Neuron (in vitro differentiated cells): ENCODE measurements around the gene C2orf74.

Source experiments
- H2AFZ ChIP-seq: one replicate; pipeline ENCODE4 v1.6.1; 2013; ENCODE audit warnings: low read depth, mild to moderate bottlenecking, inconsistent platforms, low read length, moderate library complexity
- H3K27me3 ChIP-seq: one replicate; pipeline ENCODE4 v1.6.1; 2013; ENCODE audit warnings: low read length; ENCODE audit not compliant: insufficient read depth
- H3K36me3 ChIP-seq: one replicate; pipeline ENCODE4 v1.6.1; 2013; ENCODE audit warnings: low read length; ENCODE audit not compliant: insufficient read depth
- H3K4me1 ChIP-seq: one replicate; pipeline ENCODE4 v1.6.1; 2013; ENCODE audit warnings: low read length; ENCODE audit not compliant: insufficient read depth
- H3K4me3 ChIP-seq: 2 replicates; pipeline ENCODE4 v1.5.1; 2013; ENCODE audit warnings: mild to moderate bottlenecking, low read length, moderate library complexity
- H3K9me3 ChIP-seq: one replicate; pipeline ENCODE4 v1.6.1; 2013; ENCODE audit warnings: low read length

C2orf74 gene

DNA sequence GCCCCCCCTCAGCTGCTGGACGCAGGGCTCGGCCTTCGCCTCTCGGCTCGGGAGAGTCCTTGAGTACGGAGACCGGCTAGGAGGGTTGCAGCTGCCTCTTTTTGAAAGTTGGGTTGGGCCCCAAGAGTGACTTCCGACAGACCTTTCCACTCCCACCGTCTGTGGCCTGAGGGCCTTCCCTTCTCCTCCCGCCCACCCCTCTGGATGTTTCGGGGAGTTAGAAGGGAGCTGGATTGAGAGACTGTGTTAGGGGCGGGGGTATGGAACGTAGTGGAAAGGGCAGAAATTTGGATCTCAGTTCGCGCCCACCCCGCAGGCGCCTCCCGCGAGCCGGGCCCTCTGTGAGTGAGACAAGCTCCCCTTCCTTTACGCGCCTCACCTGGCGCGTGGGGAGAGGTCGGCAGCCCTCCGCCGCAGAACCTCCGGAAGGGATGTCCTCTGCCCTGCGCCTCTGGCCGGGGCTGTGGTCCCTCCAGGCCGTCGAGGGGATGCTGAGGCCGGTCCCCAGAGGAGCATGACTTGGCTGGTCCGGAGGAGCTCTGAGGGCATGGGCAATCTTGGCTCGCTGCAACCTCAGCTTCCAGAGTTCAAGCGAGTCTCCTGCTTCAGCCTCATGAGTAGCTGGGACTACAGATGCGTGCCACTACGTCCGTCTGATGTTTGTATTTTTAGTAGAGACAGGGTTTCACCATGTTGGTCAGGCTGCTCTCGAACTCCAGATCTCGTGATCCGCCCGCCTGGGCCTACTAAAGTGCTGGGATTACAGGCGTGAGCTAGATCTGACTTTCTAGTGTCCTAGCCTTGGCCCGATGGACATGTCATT lies 15.9 kb downstream of the C2orf74 start:
- Histone ChIP-seq H3K9me3 (no peaks in the 10 kb centered on the region), H3K27me3 (no peaks in the 10 kb centered on the region), H2AFZ (peak overlapping the region; percentile 64), H3K36me3 (peaks cover 30% of the 10 kb centered on the region), H3K4me1 (peaks cover 18% of the 10 kb centered on the region), H3K4me3 (peak overlapping the region; percentile 77)

DNA sequence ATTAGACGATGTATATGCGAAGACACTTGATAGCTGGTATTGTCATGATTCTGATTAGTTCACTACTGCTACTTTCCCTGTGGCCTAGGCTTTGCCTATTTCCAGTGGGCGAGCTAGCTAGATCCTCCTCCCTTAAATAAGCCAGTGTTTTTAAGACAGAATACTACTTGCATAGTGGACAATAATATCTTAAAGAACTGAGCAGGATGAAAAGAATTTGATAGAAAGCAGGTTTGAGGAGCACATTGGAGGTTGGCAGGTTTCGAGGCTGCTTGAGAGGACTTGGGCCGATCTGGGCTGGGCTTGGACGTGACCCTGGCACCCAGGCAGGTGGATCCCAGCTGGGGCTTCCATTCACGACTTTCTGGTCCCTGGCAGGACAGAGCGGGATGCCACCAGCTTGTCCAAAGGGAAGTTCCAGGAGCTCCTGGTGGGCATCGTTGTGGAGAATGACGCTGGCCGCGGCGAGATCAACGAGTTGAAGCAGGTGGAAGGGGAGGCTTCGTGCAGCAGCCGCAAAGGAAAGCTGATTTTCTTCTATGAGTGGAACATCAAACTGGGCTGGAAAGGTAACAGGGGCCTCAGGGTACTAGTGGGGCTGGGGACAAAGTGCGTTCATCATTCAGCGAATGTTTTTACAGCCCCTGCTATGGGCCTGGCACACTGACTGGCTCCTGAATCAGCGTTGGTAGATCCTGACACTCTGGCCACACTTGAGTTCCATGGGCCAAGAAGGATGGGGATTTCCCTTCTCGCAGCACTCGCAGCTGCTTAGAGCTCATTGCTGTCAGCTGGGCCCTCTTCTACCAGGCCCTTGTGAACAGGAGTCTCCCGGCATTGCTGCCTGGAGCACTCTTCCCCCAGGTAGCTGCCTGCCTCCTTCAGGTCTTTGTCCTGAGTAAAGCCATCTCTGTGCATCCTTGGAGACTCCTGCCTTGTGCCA lies 16.9 kb downstream of the C2orf74 start:
- Histone ChIP-seq H3K4me1 (peaks cover 18% of the 10 kb centered on the region), H3K4me3 (no peak overlapping the region), H2AFZ (no peak overlapping the region), H3K27me3 (no peaks in the 10 kb centered on the region), H3K36me3 (peaks cover 39% of the 10 kb centered on the region), H3K9me3 (no peaks in the 10 kb centered on the region)

DNA sequence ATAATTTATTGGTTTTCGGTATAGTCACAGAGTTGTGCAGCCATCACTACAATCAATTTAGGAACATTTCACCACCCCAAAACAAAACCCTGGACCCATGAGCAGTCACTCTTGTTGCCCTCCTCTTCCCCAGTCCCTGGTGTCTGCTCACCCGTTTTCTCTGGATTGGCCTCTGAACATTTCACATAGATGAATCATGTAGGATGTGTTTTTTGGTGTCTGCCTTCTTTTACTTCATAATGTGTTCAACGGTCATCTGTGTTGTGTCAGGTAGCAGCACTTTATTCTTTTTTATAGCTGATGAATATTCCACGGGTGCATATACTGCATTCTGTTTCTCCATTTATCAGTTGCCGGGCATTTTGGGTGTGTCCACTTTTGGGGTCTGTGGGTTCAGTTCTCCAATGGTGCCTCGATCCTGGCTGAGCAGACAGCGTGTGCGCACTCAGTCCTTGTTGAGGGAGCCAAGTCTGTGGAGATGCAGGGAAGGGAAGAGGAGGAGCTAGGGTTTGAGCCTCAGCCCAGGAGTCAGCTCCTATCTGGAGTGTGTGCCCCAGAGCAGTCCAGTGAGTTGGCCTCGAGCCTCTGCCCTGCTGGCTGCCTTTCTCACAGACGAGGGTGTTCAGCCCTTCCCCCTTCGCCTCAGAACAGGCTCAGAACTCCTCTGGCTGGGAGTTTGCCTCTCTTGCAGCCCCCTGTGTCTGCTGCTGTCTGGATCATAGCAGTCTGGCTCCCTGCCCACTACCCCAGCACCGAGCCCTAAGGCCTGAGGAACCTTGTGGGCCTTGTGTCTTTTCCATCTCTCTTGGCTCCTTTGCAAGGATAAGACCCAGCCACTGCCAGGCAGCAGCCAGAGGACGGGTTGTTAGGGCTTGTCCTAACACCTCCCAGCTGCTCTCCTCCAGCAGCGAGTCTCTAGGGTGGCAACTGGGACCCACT lies 18.0 kb downstream of the C2orf74 start:
- Histone ChIP-seq H2AFZ (no peak overlapping the region), H3K27me3 (no peaks in the 10 kb centered on the region), H3K36me3 (peaks cover 50% of the 10 kb centered on the region), H3K9me3 (no peaks in the 10 kb centered on the region), H3K4me3 (no peak overlapping the region), H3K4me1 (peaks cover 18% of the 10 kb centered on the region)

DNA sequence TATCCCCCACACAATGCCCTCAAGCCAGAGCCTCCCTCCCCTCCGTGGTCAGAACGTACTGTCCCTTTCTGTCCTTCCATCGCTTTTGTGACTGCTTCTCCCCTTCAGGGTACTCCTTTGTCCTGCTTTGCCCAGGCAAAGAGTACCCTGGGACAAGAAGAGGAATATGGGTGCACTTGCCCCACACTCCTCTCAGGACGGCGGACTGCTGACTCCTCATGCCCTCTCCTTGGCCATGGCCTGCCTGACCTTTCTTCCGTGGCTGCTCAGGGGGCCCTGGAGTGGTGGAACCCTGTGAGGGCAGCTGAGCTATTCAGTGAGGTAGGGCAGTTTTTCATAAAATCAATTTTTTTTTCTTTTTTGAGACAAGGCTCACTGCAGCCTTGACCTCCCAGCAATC lies 18.7 kb downstream of the C2orf74 start:
- Histone ChIP-seq H3K4me3 (no peak overlapping the region), H3K27me3 (no peaks in the 10 kb centered on the region), H3K36me3 (peaks cover 57% of the 10 kb centered on the region), H3K4me1 (peaks cover 23% of the 10 kb centered on the region), H3K9me3 (no peaks in the 10 kb centered on the region), H2AFZ (no peak overlapping the region)

DNA sequence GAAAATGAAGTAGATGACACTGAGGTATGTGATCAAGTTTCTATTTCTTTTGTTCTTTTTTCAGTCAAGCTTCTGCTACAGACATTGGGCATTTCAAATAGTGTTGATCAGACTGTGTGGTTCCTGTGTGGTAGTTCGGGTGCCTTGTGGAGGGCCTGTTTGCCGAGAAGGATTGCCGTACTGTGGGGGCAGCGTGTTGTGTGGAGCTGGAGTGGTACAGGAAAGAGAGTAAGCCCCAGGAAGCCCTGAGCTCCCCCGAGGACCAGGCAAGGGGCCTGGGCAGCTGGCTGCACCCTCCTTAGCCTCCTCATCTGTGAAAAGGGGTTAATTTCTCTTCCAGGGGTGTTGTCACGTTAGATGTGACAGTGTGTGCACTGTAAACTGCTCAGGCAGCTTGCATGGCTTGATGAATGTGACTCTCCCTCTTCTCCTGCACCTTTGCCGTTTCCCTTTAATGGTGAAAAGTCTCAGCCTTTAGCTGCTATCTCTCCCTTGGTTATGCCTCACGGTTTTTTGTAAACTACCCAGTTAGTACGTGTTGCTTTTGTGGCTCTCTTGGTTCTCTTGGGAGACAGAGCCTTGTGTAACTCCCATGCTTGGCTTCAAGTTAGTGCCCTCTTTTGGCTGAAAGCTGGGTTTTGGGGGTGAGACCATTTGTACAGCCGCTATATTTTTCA lies 19.5 kb downstream of the C2orf74 start:
- Histone ChIP-seq H3K9me3 (no peaks in the 10 kb centered on the region), H3K4me3 (no peak overlapping the region), H3K4me1 (peaks cover 20% of the 10 kb centered on the region), H3K27me3 (no peaks in the 10 kb centered on the region), H3K36me3 (peaks cover 65% of the 10 kb centered on the region), H2AFZ (no peak overlapping the region)

DNA sequence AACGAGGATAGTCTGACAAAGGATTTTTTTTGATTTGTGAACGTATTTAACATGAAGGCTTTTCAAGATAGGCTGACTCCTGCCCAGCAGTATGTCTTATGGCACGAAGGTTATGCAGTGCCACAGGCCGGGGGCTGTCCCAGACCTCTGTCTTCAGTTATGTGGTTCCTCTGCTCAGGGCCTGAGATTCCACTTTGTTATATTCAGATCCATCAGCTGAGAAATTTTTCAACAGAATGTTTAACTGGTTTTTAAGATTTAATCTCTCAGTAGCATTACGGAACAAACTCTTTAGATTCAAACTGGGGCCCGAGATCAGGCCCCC lies 20.0 kb downstream of the C2orf74 start:
- Histone ChIP-seq H2AFZ (no peak overlapping the region), H3K36me3 (peaks cover 70% of the 10 kb centered on the region), H3K4me3 (no peak overlapping the region)

DNA sequence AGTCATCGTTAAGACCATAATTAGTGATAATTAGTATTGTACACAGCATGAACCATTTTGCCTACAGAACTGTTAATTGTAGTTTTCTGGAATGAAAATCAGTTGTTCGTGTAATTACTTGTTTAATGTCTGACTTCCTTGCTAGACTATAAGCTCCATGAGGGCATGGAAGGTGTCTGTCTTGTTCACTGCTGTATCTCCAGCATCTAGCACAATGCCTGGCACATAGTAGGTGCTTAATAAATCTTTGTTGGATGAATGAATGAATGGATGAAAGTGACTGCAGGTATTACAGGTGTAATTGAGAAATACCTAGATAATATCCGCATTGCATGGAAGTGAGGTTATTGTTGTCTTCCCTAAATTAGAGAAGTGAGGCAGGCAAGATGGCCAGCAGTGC lies 21.8 kb downstream of the C2orf74 start:
- H2AFZ ChIP-seq, result no peak overlapping the region
- H3K27me3 ChIP-seq, result no peaks in the 10 kb centered on the region
- H3K36me3 ChIP-seq, result peaks cover 87% of the 10 kb centered on the region
- H3K9me3 ChIP-seq, result no peaks in the 10 kb centered on the region
- peaks cover 11% of the 10 kb centered on the region for H3K4me1 ChIP-seq
- H3K4me3 ChIP-seq, result no peak overlapping the region

More for the DNA sequence above, 20.0 kb downstream of the C2orf74 start:
- no peaks in the 10 kb centered on the region for H3K9me3 ChIP-seq
- peaks cover 20% of the 10 kb centered on the region for H3K4me1 ChIP-seq
- no peaks in the 10 kb centered on the region for H3K27me3 ChIP-seq

DNA sequence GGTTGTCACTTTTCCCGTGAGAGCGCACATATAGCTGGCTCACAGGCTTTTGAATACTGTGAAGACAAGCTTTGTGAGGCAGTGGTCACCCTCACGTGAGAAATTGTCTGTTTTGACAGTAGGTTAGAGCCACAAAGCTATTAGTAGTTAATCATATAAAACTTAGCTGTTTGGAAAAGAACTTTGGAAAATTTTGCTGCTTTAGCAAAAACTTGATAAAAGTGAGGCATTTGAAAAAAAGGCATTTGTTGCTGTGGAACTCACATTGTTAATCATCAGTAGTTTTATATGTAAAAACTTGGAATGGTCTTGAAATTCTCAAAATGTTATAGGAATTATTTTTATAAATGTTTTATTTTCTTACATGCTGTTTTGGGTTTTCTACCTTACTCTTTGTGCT lies 22.3 kb downstream of the C2orf74 start:
- Histone ChIP-seq H3K27me3 (no peaks in the 10 kb centered on the region), H3K36me3 (peaks cover 89% of the 10 kb centered on the region), H2AFZ (no peak overlapping the region), H3K4me3 (no peak overlapping the region), H3K4me1 (peaks cover 7% of the 10 kb centered on the region), H3K9me3 (no peaks in the 10 kb centered on the region)

DNA sequence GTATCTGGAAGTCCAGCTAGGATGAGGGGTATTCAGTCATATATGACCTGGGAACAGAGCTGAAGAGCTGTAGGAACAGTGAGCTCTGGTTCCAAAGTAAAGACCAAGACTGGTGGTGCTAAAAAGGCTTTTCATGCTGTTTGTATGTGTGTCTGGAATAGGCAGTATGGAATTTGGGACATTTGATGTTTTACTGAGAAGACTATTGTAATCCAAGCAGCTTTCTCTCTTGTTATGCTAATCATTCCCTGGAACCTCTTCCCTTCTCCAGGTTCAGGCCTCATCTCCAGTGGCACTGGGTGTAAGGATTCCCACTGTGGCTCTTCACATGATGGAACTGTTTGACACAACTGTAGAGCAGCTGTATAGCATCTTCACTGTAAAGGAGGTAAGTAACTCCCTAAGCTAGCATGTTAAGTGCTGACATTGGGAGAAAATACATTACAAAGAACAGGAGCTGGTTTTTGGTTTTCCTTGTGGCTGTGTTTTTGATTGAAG lies 23.3 kb downstream of the C2orf74 start:
- peaks cover 93% of the 10 kb centered on the region for H3K36me3 ChIP-seq
- H3K27me3 ChIP-seq, result no peaks in the 10 kb centered on the region
- peaks cover 5% of the 10 kb centered on the region for H3K4me1 ChIP-seq
- no peak overlapping the region for H3K4me3 ChIP-seq
- no peaks in the 10 kb centered on the region for H3K9me3 ChIP-seq
- H2AFZ ChIP-seq, result no peak overlapping the region

DNA sequence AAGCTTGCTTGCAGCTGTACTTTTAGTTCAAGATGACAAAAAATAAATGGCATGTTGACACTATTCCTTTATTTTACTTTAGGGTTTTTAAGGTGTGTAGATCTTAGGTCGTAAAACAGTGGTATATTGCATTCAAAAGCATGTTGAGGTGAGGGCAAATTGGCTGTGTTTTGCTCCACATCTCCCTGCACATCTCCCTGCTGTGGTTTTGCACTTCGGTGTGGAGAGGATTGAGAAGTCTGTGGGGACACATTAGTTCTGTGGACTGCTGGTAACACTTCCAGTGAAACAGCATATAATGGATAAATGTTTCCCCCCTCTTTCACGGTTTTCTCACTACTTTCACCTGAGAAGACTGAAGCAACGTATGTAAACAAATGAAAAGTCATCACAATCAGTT lies 25.1 kb downstream of the C2orf74 start:
- H3K36me3 ChIP-seq, result peaks cover 90% of the 10 kb centered on the region
- no peaks in the 10 kb centered on the region for H3K27me3 ChIP-seq
- H2AFZ ChIP-seq, result no peak overlapping the region
- peaks cover 5% of the 10 kb centered on the region for H3K4me1 ChIP-seq
- no peaks in the 10 kb centered on the region for H3K9me3 ChIP-seq
- H3K4me3 ChIP-seq, result no peak overlapping the region

DNA sequence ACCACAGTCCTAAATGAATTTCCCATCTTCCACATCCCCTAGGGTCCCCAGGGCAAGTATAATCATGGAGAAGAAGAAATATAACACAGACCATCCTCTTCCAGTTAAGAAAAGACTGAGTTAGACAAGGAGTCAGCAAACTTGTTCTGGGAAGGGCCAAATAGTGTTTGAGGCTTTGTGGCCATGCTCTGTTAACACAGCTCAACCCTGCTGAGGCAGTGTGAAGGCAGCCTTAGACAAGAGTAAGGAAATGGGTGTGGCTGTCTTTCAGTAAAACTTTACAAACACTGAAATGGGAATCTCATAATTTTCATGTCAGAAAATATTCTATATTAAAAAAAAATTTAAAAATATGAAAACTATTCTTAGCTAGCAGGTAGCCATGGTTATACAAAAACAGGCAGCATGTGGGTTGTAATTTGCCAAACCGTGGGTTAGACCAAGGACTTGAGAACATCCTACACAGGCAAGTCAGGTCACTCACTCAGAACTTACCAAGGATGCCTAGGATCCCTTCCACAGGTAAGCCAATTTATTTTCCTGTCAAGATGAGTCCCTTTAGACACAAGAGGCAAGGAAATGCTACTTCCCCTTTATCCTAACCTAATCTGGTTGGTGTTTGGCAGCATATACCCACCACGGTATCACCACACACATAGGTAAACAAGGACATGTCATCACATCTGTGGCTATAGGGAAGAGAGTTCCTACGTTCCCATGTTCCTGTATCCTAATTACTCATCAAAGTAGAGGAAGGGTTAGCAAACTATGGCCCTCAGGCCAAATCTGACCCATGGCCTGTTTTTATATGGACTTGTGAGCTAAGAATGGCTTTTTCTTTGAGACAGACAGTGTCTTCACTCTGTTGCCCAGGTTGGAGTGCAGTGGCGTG lies 31.9 kb downstream of the C2orf74 start:
- Histone ChIP-seq H3K4me3 (no peak overlapping the region), H3K36me3 (peaks cover 41% of the 10 kb centered on the region), H3K4me1 (no peaks in the 10 kb centered on the region), H2AFZ (no peak overlapping the region), H3K9me3 (no peaks in the 10 kb centered on the region), H3K27me3 (no peaks in the 10 kb centered on the region)
